Gastroesophageal sphincter (tissue), 3 donors: ENCODE measurements around the gene NKD1.

Experiments used
- POLR2A ChIP-seq, 2 donors: fragments of 450-650 bp; IDR thresholded peaks; one replicate each; pipeline ENCODE4 v1.6.1; 2017; ENCODE audit warnings: antibody characterized with exemption in 2 of 2, mild to moderate bottlenecking in 2 of 2, moderate library complexity in 1 of 2
- POLR2AphosphoS5 ChIP-seq: sonication (generic); formaldehyde crosslinking; IDR thresholded peaks from one replicate; pipeline ENCODE4 v1.6.1; 2017; ENCODE audit warnings: antibody characterized with exemption
- TF ChIP-seq, protein P1 (sequence below), 4 experiments: fragments of 200-600 bp in 2 of 4; fragments of 450-650 bp in 2 of 4; sonication (generic) in 1 of 4; IDR thresholded peaks; one replicate each; pipeline ENCODE4 v1.5.1; 2017 to 2019; ENCODE audit warnings: antibody characterized with exemption in 4 of 4, mild to moderate bottlenecking in 2 of 4, moderate library complexity in 2 of 4

DNA sequence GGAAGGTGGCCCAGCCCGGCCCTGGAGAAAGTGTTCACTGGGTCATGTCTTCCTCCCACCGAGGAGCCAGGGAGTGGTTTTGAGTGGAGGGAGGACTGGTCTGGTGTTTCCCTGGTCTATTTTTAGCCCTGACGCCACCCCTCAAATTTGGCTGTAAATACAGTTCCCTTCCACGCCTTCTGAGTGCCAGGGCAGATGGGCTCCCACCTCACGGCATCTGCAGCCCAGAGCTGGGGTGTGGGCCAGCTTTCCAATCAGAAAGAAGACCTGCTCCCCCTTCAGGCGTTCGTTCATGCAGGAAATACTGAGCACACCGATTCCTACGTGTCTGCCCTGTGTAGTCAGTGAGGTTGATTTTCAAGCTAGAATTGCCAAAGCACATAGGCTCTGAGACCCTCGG lies 79.2 kb downstream of the NKD1 start:
- TF ChIP-seq, protein P1, sequence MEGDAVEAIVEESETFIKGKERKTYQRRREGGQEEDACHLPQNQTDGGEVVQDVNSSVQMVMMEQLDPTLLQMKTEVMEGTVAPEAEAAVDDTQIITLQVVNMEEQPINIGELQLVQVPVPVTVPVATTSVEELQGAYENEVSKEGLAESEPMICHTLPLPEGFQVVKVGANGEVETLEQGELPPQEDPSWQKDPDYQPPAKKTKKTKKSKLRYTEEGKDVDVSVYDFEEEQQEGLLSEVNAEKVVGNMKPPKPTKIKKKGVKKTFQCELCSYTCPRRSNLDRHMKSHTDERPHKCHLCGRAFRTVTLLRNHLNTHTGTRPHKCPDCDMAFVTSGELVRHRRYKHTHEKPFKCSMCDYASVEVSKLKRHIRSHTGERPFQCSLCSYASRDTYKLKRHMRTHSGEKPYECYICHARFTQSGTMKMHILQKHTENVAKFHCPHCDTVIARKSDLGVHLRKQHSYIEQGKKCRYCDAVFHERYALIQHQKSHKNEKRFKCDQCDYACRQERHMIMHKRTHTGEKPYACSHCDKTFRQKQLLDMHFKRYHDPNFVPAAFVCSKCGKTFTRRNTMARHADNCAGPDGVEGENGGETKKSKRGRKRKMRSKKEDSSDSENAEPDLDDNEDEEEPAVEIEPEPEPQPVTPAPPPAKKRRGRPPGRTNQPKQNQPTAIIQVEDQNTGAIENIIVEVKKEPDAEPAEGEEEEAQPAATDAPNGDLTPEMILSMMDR (IDR thresholded peaks at IDR 0.05): peak in 3 of 4 experiments; percentile 71 to 75 (median 71)
- TF ChIP-seq POLR2AphosphoS5 (peak; percentile 70), POLR2A (IDR thresholded peaks at IDR 0.05) (no peak)
